Glomerular visceral epithelial cell (primary cell): ENCODE results near the gene HK2.

ENCODE experiments used
- DNase-seq: peaks from one replicate; pipeline ENCODE4 v3.0.0-alpha.2; 2016; ENCODE audit errors: extremely low spot score

Gene HK2

GRCh38 chr2:74857215-74857614, 23.3 kb downstream of the HK2 start:
- DNase-seq: no peak

DNA sequence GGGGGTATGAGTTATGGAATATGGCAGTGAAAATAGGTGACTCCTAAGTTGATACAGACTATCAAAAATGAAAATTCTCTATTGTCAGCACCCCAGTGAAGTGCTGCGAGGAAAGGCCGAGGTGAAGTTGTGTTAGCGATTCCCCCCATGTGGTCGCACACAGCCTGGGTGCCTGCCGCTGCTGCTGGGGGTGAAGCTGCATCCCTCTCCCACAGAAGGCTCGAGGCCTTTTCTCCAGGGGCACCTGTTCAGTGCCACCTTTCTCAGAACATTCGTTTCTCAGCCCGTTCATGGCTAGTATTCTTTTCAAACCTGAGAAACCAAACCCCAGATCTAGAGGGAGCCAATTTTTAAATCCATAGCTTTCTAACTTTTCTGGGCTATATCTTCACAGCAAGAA, 23.8 kb downstream of the HK2 start:
- DNase-seq: no peak

- no peak for DNase-seq
These were observed 24.4 kb downstream of the HK2 start for GRCh38 chr2:74858281-74858680.

DNA sequence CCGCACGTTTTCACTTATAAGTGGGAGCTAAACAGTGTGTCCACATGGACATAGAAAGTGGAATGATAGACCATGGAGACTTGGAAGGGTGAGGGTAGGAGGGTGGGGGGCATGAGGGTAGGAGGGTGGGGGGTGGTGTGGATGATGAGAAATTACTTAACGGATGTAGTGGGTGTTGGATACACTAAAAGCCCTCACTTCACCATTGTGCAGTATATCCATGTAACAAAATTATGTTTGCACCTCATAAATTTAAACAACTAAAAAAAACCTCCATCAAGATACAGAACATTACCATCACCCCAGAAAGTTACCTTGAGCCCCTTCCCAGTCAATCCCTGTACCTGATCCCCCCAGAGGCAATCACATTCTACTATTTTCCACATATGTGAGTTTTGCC, 26.2 kb downstream of the HK2 start:
- DNase-seq: no peak

DNA sequence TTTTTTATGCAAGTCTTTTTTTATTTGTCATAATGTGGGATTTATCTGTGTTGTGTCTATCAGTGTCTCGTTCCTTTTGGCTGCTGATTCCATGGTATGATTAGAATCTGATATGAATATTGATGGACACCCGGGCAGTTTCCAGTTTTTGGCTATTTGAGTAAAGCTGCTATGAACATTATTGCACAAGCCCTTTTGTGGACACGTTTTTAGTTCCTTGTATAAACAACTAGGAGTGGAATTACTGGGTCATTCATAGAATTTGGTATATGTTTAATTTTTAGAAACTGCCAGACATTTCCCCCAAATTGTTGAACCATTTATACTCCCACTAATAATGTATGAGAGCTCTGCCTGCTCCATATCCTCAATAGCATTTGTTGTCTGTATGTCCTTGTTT, 26.6 kb downstream of the HK2 start:
- DNase-seq: no peak

DNA sequence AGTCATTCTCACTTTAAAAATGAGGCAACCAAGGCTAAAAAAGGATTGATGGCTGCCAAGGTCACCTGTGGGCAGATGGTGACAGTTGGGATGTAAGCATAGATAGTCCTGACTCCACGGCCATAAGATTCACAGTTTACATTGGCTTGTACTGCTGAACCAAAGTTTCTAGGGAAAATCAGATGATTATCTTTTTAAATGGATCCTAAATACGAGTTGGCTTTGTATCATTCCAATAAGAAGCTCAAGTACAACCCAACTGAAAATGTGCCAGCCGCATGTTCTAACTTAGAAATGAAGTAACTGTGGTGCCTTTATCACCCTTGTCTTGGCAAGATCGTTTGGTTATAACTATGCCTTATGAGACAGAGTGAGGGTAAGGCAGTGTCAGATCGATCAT, 27.6 kb downstream of the HK2 start:
- no peak for DNase-seq

- no peak for DNase-seq
These were observed 28.4 kb downstream of the HK2 start for GRCh38 chr2:74862020-74862964.

- no peak for DNase-seq
These were observed 29.9 kb downstream of the HK2 start for GRCh38 chr2:74863802-74864248.

GRCh38 chr2:74864728-74865722, 31.1 kb downstream of the HK2 start:
- DNase-seq: peak; percentile 74

DNA sequence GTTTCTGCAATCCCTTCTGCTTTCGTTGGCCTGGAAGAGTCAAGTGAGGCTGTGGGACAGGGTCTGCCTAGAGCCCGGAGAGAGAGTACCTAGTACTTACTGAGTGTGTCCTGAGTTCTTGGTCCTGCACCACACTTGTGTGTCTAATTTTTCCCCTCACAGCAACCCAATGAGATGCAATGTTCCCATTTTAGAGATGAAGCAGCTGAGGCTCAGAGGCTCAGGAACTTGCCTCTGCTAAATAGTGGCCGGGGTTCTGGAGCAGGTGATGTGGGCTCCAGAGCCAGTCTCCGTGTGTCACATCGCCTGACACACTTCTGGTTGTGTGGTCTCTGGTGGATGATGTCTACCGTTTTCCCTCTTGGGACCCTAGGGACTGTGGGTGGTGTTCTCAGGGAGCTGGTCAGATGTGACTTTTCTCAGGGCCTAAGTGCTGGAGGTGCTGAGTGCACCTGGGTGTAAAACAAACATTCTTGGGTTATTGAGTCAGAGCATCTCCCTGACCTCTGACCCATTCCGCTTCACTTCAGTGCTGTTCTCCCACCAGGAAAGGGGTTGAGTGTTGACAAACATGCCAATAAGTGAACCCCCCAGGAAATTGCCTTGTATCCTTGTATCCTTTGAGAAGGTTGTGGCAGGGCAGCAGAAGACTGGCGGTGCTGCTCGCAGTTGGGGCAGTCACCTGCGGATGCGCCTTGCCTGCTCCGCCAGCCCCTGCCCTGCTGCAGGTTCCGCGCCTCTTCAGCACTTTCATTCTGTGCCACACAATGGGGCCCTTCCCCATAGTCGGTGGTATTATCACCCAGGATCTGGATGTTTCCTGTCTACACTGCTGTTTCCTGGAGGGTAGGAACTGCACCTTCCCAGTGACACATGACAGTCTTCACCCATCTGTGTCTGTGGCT, 32.1 kb downstream of the HK2 start:
- peak; percentile 70 for DNase-seq

DNA sequence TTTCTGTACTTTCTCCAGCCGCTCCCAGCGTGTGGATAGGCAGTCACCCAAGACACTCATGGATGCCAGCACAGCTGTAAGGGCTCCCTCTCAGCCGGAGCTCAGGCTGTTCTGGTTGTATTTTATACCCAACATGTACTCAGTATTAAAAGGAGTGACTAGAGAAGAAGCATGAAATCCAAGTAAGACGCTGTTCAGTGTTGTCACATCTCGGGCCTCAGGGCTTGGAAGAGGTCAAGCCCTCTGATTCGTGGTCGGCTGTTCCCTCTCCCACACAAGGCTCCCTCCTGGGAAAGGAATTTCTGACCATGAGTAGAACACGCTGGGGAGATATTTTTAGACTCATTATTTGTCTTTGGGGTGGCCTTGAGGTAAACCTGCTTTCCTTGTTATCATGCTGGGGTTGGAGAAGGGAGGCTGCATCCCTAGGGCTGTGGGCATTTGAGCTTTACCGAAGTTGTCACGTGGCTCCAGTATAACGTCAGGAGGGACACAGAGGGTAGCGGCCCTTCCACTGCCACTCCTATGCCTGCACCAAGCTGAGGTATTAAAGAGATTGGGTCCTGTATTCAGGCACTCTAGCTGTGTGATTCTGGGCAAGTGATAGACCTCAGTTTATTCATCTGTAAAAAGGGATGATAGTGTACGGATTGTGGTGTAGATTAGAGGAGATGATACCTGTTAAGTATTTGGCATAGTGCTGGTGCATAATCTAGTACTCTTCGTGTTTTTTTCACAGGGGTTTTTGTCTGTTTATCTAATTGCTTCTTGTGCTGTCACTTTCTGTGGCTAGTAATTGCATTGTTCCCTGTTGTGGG, 34.1 kb downstream of the HK2 start:
- peak; percentile 46 for DNase-seq

GRCh38 chr2:74869517-74869916, 35.6 kb downstream of the HK2 start:
- DNase-seq: no peak

DNA sequence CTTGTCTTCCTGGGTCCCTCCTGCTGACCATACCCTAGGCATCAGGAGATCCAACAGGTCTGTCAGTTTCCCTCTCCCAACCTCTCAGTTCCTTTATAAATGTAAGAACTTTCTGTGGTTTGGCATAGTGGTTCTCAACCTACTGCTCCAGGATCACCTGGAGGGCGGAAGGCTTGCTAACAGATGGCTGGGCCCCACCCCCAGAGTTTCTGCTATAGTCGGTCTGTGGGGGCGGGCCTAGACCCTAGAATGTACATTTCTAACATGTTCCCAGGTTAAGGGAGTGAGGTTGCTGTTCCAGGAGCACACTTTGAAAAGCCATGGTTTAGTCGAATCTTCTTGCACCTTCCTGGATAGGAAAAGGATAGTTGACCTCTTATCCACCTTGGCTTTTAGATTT, 37.0 kb downstream of the HK2 start:
- DNase-seq: no peak

- DNase-seq: no peak
These were observed 37.5 kb downstream of the HK2 start for GRCh38 chr2:74871414-74871813.

- no peak for DNase-seq
These were observed 38.5 kb downstream of the HK2 start for GRCh38 chr2:74872389-74872836.

- DNase-seq: no peak
These were observed 39.2 kb downstream of the HK2 start for GRCh38 chr2:74873012-74873665.

DNA sequence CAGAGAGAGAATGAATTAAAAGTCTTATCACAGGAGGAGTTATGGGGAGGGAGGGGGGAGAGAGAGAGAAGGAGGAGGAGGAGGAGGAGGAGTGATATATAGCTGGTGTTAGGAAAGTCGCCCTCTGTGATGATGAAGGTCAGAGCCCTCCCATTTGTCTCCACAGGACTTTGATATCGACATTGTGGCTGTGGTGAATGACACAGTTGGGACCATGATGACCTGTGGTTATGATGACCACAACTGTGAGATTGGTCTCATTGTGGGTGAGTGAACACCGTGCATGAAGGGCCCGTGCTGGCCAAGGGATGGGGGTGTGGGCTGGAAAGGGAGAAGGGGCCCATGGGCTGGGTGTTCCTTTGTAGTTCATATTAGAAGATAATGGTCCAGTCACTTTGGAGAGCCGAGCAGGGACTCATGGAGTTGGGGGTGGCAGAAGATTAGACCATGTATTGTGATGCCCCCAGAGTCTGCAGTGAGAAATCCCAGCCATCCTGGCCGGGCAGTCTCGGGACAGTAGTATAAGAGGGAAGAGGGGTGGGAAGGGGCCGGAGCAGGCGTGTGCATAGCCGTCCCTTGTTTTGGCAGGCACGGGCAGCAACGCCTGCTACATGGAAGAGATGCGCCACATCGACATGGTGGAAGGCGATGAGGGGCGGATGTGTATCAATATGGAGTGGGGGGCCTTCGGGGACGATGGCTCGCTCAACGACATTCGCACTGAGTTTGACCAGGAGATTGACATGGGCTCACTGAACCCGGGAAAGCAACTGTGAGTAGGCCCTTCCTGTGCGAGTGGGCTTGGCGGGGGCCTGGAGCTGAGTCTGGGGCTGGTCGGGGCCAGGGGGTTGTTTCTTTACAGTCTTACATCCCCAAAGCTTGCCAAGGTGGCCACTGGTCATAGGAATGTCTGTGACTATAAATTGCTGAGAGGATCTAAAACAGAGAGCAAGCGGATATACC, 40.0 kb downstream of the HK2 start:
- DNase-seq: no peak

- DNase-seq: peak; percentile 46
These were observed 42.4 kb downstream of the HK2 start for GRCh38 chr2:74876081-74876886.
